ENCODE results near the gene ARHGEF28.

Gene ARHGEF28

DNA sequence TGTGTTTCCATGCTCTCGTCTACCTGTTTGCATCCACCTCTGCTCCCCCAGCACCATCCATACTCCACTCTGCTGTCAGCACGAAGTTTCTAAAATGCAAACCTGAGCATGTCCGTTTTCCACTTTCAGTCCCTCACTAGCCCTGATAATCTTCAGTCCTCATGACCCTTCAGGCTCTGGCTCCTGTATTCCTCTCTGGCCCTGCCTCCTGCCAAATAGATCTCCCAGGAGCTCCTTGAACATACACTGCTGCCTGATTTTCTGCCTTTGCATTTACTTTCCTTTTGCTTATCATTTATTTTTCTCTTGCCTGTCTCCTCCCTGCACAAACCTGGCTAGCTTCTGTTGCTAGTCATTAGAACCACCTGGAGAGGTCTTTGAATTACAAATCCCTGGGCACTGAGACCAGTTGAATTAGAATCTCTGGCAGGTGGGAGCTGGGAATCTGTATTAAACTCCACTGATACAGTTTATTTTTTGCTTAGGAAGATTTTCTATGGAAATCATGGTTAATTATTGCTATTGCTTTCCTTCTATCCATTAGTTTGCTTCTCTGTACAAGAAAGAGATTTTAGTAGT is 18.5 kb downstream of the ARHGEF28 start:
- DNase-seq (ENCODE audit: low spot score), result no peak
- TF ChIP-seq, protein P1, sequence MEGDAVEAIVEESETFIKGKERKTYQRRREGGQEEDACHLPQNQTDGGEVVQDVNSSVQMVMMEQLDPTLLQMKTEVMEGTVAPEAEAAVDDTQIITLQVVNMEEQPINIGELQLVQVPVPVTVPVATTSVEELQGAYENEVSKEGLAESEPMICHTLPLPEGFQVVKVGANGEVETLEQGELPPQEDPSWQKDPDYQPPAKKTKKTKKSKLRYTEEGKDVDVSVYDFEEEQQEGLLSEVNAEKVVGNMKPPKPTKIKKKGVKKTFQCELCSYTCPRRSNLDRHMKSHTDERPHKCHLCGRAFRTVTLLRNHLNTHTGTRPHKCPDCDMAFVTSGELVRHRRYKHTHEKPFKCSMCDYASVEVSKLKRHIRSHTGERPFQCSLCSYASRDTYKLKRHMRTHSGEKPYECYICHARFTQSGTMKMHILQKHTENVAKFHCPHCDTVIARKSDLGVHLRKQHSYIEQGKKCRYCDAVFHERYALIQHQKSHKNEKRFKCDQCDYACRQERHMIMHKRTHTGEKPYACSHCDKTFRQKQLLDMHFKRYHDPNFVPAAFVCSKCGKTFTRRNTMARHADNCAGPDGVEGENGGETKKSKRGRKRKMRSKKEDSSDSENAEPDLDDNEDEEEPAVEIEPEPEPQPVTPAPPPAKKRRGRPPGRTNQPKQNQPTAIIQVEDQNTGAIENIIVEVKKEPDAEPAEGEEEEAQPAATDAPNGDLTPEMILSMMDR (IDR thresholded peaks at IDR 0.05; ENCODE audit: extremely low read depth, missing control alignments), result no peak

DNA sequence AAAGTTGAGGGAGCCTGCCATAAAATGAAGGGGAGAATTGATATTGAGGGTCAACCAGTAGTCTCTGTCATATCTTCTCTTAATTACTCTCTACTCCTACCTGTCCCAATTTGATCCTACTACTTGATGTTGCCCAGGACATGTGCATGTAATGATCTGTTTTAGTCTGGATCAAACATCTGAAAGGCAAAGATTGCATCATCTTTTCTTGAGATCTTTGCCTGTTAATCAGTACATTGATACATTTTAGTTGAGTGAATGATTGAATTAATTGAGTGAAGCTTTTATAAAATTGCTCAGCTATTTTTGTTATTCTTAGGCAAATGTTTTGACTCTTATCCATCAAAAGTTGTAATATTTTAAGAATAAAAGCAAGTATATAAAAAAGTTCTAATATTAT is 21.7 kb downstream of the ARHGEF28 start:
- TF ChIP-seq, protein P1 (IDR thresholded peaks at IDR 0.05; ENCODE audit: extremely low read depth, missing control alignments), result no peak
- no peak for DNase-seq (ENCODE audit: low spot score)

DNA sequence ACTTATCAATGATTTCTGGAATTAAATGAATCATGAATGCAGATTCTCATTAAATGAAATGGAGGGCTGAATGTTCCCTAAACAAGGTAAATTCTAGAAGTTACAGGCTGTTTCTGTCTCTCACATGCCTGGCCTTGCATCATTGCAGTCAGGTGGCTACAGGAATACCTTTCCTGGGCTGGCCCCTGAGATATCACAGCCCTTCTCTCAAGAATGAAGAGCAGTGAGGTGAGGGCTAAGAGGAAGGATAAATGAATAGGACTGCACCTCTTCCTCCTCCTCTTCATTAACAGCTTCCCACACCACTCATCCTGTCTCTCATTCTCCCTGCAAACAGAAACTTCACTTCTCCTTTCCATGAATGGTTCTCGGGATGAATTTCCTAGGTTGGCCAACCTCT is 22.5 kb downstream of the ARHGEF28 start:
- no peak for DNase-seq (ENCODE audit: low spot score)
- TF ChIP-seq, protein P1 (IDR thresholded peaks at IDR 0.05; ENCODE audit: extremely low read depth, missing control alignments), result no peak

DNA sequence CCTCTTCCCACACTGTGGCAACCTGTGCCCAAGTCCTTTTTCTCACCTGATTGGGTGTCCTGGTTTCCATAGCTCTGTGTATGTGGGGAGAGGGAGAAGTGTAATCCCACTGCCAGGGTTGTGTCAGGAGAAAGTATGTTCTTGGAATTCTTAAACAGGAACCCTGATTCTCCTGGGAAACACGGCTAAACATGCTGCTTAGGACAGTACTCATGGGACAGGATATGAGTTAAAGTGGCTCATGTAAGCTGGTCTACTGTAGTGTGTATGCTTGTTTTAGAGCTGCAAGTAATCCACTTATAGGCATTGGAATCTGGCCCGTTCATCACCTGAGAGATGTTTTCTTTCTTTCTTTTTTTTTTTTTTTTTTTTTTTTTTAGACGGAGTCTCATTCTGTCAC is 23.9 kb downstream of the ARHGEF28 start:
- TF ChIP-seq, protein P1 (IDR thresholded peaks at IDR 0.05; ENCODE audit: extremely low read depth, missing control alignments), result no peak
- no peak for DNase-seq (ENCODE audit: low spot score)

DNA sequence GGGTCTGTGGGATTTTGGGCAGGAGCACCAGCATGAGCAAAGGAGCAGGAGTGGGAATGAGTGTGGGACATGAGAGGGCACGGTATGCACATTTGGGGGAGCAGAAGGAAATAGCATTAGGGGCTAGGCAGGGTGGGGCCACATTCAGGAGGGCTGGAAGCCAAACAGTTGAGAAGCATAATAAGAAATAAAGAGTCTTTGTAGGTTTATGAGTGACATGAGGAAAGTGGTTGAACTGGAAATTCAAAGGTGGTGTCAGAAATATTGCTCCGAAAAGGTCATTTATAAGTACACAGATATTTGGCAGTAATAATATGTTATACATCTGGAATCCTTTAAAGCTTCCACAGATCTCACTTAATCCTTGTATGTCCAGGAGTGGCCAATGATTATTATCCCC is 26.4 kb downstream of the ARHGEF28 start:
- TF ChIP-seq, protein P1 (IDR thresholded peaks at IDR 0.05; ENCODE audit: extremely low read depth, missing control alignments), result no peak
- DNase-seq (ENCODE audit: low spot score), result no peak

DNA sequence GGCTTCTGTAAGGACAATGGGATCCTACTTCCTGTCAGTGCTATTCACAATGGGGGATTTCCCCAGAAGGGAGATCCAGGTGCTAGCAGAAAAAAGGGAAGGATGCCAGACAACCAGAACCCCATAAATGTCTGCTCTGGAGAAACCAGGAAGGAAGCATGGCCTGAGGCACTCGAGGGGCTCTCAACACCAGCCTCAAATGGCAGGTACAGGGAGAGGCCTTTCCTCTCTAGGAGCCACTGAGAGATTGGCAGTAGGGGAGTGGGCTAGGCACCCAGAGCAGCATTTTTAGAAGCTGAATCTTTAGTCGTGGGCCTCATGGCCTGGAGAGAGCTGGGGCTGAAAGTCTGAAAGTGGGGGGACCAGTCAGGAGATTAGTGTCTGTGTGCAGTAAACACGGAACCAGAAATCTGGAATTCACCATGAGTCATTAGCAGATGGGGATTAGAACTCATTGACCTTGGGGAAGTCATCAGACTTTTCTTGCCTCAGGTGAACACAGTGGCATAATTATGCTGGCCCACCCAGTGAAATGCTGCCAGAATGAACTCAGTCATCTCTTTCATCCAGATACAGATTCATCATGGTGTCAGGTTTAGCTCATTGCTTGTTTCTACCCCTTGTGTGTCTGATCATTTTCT is 28.3 kb downstream of the ARHGEF28 start:
- TF ChIP-seq, protein P1 (IDR thresholded peaks at IDR 0.05; ENCODE audit: extremely low read depth, missing control alignments), result no peak
- DNase-seq (ENCODE audit: low spot score), result peak; percentile 23

DNA sequence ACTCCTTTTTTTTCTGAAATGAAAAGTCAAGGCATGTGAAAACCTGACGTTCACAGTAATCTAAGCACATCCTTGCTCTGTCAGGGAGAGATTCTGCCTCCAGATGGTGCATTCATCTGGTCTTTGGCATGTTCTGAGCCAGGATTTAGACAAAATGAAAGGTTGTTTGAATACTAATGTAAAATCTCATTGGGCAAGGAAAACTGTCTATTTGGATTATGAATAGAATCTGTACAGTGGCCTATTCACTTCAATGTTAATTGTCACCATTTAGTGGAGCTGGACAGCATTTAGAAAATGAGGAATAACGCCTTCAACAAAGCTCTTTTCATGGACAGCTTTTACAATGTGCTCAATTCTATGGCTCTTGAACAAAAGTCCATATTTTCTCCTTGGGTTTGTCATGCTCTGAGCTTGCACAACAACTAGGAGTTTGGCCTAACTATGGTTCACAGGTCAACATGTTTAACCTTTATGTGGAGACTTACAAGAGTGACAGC is 28.9 kb downstream of the ARHGEF28 start:
- DNase-seq (ENCODE audit: low spot score), result no peak
- TF ChIP-seq, protein P1 (IDR thresholded peaks at IDR 0.05; ENCODE audit: extremely low read depth, missing control alignments), result no peak
